Progenitor cell of endocrine pancreas (in vitro differentiated cells): ENCODE results near the gene CYP27B1. TPM values are rescaled to one million over a fixed set of nuclear protein-coding genes. Genes with fewer than 3 reads are reported as not detected.

Experiments
- DNase-seq: peaks from one replicate; pipeline ENCODE4 v3.0.0; 2021; ENCODE audit warnings: low spot score; ENCODE audit not compliant: unreplicated experiment
- H3K27ac Mint-ChIP-seq: 2 replicates; pipeline ENCODE4 v1.8.0; 2021; ENCODE audit warnings: mild to moderate bottlenecking, moderate library complexity, mixed read lengths
- H3K27me3 Mint-ChIP-seq: 2 replicates; pipeline ENCODE4 v1.8.0; 2021; ENCODE audit warnings: mixed read lengths
- H3K36me3 Mint-ChIP-seq: 2 replicates; pipeline ENCODE4 v1.8.0; 2022; ENCODE audit warnings: mixed read lengths; ENCODE audit not compliant: insufficient read depth
- H3K4me1 Mint-ChIP-seq: 2 replicates; pipeline ENCODE4 v1.8.0; 2021; ENCODE audit warnings: low read depth, mixed read lengths
- H3K4me3 Mint-ChIP-seq: 2 replicates; pipeline ENCODE4 v1.8.0; 2021; ENCODE audit warnings: low read depth, mild to moderate bottlenecking, moderate library complexity, mixed read lengths
- H3K9me3 Mint-ChIP-seq: 2 replicates; pipeline ENCODE4 v1.8.0; 2021; ENCODE audit warnings: low read depth, mixed read lengths
- CTCF ChIP-seq: fragments of 200-600 bp; sonication (generic); IDR thresholded peaks from one replicate; pipeline ENCODE4 v1.5.0; 2021; ENCODE audit warnings: antibody characterized with exemption, mild to moderate bottlenecking; ENCODE audit not compliant: unreplicated experiment
- total RNA-seq: library from RNA; stranded (reverse); gene quantifications from 2 replicates; pipeline ENCODE4 v1.2.1, GENCODE V29; 2021

Gene CYP27B1
- total RNA-seq, 1 donor from 2014 or later, result 2.0 TPM

- H3K27me3 Mint-ChIP-seq, result peaks cover 24% of the 10 kb centered on the region
- no peaks in the 10 kb centered on the region for H3K9me3 Mint-ChIP-seq
- peaks cover 13% of the 10 kb centered on the region for H3K4me1 Mint-ChIP-seq
- H3K36me3 Mint-ChIP-seq, result peaks cover 9% of the 10 kb centered on the region
- peak overlapping the region; percentile 99 for H3K27ac Mint-ChIP-seq
- TF ChIP-seq CTCF, result no peak
- peak; percentile 59 for DNase-seq
- peak overlapping the region; percentile 98 for H3K4me3 Mint-ChIP-seq
Observed at GRCh38 chr12:57771236-57771872, 4.5 kb upstream of the CYP27B1 start.

GRCh38 chr12:57770734-57771133 lies 3.9 kb upstream of the CYP27B1 start:
- peaks cover 8% of the 10 kb centered on the region for H3K36me3 Mint-ChIP-seq

GRCh38 chr12:57769594-57769993 lies 2.7 kb upstream of the CYP27B1 start:
- Mint-ChIP-seq H3K9me3 (no peaks in the 10 kb centered on the region), H3K36me3 (peaks cover 6% of the 10 kb centered on the region), H3K27me3 (peaks cover 41% of the 10 kb centered on the region), H3K4me3 (no peak overlapping the region), H3K27ac (no peak overlapping the region), H3K4me1 (peaks cover 17% of the 10 kb centered on the region)
- no peak for DNase-seq
- TF ChIP-seq CTCF, result no peak

More at GRCh38 chr12:57770734-57771133, 3.9 kb upstream of the CYP27B1 start:
- peaks cover 30% of the 10 kb centered on the region for H3K27me3 Mint-ChIP-seq
- peak overlapping the region; percentile 26 for H3K4me3 Mint-ChIP-seq
- DNase-seq, result no peak
- TF ChIP-seq CTCF, result no peak
- no peak overlapping the region for H3K27ac Mint-ChIP-seq
- H3K9me3 Mint-ChIP-seq, result no peaks in the 10 kb centered on the region
- peaks cover 15% of the 10 kb centered on the region for H3K4me1 Mint-ChIP-seq

- TF ChIP-seq CTCF, result no peak
- Mint-ChIP-seq H3K36me3 (peaks cover 8% of the 10 kb centered on the region), H3K27me3 (peaks cover 56% of the 10 kb centered on the region), H3K27ac (no peak overlapping the region), H3K9me3 (no peaks in the 10 kb centered on the region), H3K4me3 (no peak overlapping the region), H3K4me1 (peaks cover 18% of the 10 kb centered on the region)
- no peak for DNase-seq
Observed at GRCh38 chr12:57767876-57768275, 998 bp upstream of the CYP27B1 start.

- peaks cover 61% of the 10 kb centered on the region for H3K27me3 Mint-ChIP-seq
- no peak overlapping the region for H3K4me3 Mint-ChIP-seq
- DNase-seq, result no peak
- H3K9me3 Mint-ChIP-seq, result no peaks in the 10 kb centered on the region
- H3K36me3 Mint-ChIP-seq, result peaks cover 8% of the 10 kb centered on the region
- H3K4me1 Mint-ChIP-seq, result peaks cover 17% of the 10 kb centered on the region
- no peak overlapping the region for H3K27ac Mint-ChIP-seq
- TF ChIP-seq CTCF, result no peak
Observed at GRCh38 chr12:57767305-57767698, 424 bp upstream of the CYP27B1 start.
